Ovary (tissue), 9 donors: ENCODE measurements around the gene NVL. TPM values are rescaled to one million over a fixed set of nuclear protein-coding genes. Genes with fewer than 3 reads are reported as not detected.

ENCODE experiments used
- DNase-seq, 5 donors: peaks; one replicate each; pipeline ENCODE4 v3.0.0-alpha.2; 2019 to 2020
- H3K27ac ChIP-seq, 2 donors: fragments of 200-600 bp; one replicate each; pipeline versions ENCODE4 v1.5.1 to v1.8.0; 2019 to 2022
- H3K27me3 ChIP-seq: fragments of 200-600 bp; one replicate; pipeline ENCODE4 v1.8.0; 2022
- H3K36me3 ChIP-seq: fragments of 200-600 bp; sonication (generic); one replicate; pipeline ENCODE4 v1.5.1; 2019
- H3K4me1 ChIP-seq: one replicate; pipeline ENCODE4 v1.8.1; 2013; ENCODE audit warnings: mild to moderate bottlenecking, moderate library complexity; ENCODE audit not compliant: insufficient read depth
- H3K4me3 ChIP-seq: fragments of 200-600 bp; sonication (generic); one replicate; pipeline ENCODE4 v1.5.1; 2017
- H3K9me3 ChIP-seq, 2 donors: fragments of 200-600 bp in 1 of 2; sonication (generic) in 1 of 2; one replicate each; pipeline versions ENCODE4 v1.5.1 to v1.8.1; 2013 to 2019; ENCODE audit warnings: mild to moderate bottlenecking in 1 of 2, moderate library complexity in 1 of 2
- CTCF ChIP-seq, 3 donors: fragments of 450-650 bp in 2 of 3; fragments of 200-600 bp in 1 of 3; IDR thresholded peaks; one replicate each; pipeline versions ENCODE4 v1.5.1 to v1.8.0; 2016 to 2022; ENCODE audit warnings: antibody characterized with exemption in 3 of 3, mild to moderate bottlenecking in 1 of 3
- EP300 ChIP-seq: sonication (generic); formaldehyde crosslinking; IDR thresholded peaks from one replicate; pipeline ENCODE4 v1.6.1; 2017; ENCODE audit warnings: antibody characterized with exemption
- POLR2A ChIP-seq: fragments of 450-650 bp; IDR thresholded peaks from one replicate; pipeline ENCODE4 v1.6.1; 2017; ENCODE audit warnings: antibody characterized with exemption, mild to moderate bottlenecking, moderate library complexity
- WGBS, 3 donors: extraction: QIAGEN DNeasy Blood & Tissue Kit in 1 of 3; methylation state at CpG; one replicate each; pipeline versions ENCODE4 v1.1.5 to v1.1.7; 2013 to 2017; 5-methylcytosine and 5-hydroxymethylcytosine counted together
- intact Hi-C, 4 donors: fragments of 100-400 bp; cut with DNase I; formaldehyde crosslinking; loops; one replicate each; pipeline versions ENCODE4 v1.11.0 to v1.15.1; 2022 to 2023
- polyA plus RNA-seq, 2 donors: library from polyadenylated mRNA; stranded (reverse); fragments of 200-250 nt in 1 of 2; fragments of 350-450 nt in 1 of 2; fragmentation: Illumina TruSeq in 1 of 2; extraction: RNeasy Lipid Tissue Mini Kit (QIAGEN cat#74804) in 1 of 2; gene quantifications; one replicate each; pipeline ENCODE4 v1.2.3, GENCODE V29; 2013 to 2014
- total RNA-seq, 7 donors: library from RNA; depleted of rRNA in 2 of 7; stranded (reverse); fragments of >200 nt in 2 of 7; fragmentation: NEBNext Ultra II Directional in 3 of 7; extraction: Animal tissue kit (Norgen Biotek cat#: 25700) in 3 of 7; gene quantifications; one replicate each; pipeline versions ENCODE4 v1.1.0 to v1.2.4, GENCODE V29; 2016 to 2023
- donor health status: DM: no; HTN: no; CAD: no; lungs with moderate emphysema.
- donor health status: DM: no; HTN: no; CAD: no.
- donor health status: Bipolar disorder and iron deficiency.
- donor health status: DM: yes; HTN: yes; CAD: no.
- donor health status: DM: no; HTN: no; CAD: no.
- donor health status: DM: yes; HTN: yes; CAD: no.

The NVL gene
- total and polyA plus RNA-seq, 9 donors: 15.4 to 31.9 (median 23.4) TPM

- H3K27ac ChIP-seq: no peak overlapping the region
- no peaks in the 10 kb centered on the region for H3K36me3 ChIP-seq
- H3K4me3 ChIP-seq: no peak overlapping the region
- intact Hi-C loops: no loop called here
- WGBS, 3 donors: 62 to 73% (median 67%) methylated on average over 5 of the region's 5 CpGs
- no peak for TF ChIP-seq POLR2A
- TF ChIP-seq CTCF (IDR thresholded peaks at IDR 0.05): no peak
- no peak for TF ChIP-seq EP300
- H3K4me1 ChIP-seq: no peaks in the 10 kb centered on the region
- no peak for DNase-seq
- H3K27me3 ChIP-seq: no peaks in the 10 kb centered on the region
- H3K9me3 ChIP-seq: no peaks in the 10 kb centered on the region
These were observed 133.0 kb downstream of the NVL start for GRCh38 chr1:224196813-224197600.

- no peak overlapping the region for H3K4me3 ChIP-seq
- no peak for DNase-seq
- H3K36me3 ChIP-seq: no peaks in the 10 kb centered on the region
- H3K27me3 ChIP-seq: no peaks in the 10 kb centered on the region
- no peaks in the 10 kb centered on the region for H3K9me3 ChIP-seq
- intact Hi-C loops: no loop called here
- H3K27ac ChIP-seq: no peak overlapping the region
- TF ChIP-seq POLR2A: no peak
- TF ChIP-seq CTCF (IDR thresholded peaks at IDR 0.05): no peak
- TF ChIP-seq EP300: no peak
- H3K4me1 ChIP-seq: no peaks in the 10 kb centered on the region
- WGBS, 3 donors: 87 to 95% (median 91%) methylated on average over 8 of the region's 8 CpGs
These were observed 136.5 kb downstream of the NVL start for GRCh38 chr1:224193319-224193966.

GRCh38 chr1:224192082-224192788 lies 137.7 kb downstream of the NVL start:
- intact Hi-C loops: no loop called here
- no peaks in the 10 kb centered on the region for H3K9me3 ChIP-seq
- no peak overlapping the region for H3K27ac ChIP-seq
- no peaks in the 10 kb centered on the region for H3K4me1 ChIP-seq
- WGBS, 3 donors: 61 to 70% (median 66%) methylated on average over 5 of the region's 5 CpGs
- H3K4me3 ChIP-seq: no peak overlapping the region
- H3K36me3 ChIP-seq: no peaks in the 10 kb centered on the region
- no peak for TF ChIP-seq POLR2A
- TF ChIP-seq EP300: no peak
- no peak for TF ChIP-seq CTCF (IDR thresholded peaks at IDR 0.05)
- H3K27me3 ChIP-seq: no peaks in the 10 kb centered on the region
- DNase-seq: no peak

- WGBS, 3 donors: 96 to 98% (median 97%) methylated on average over 7 of the region's 7 CpGs
- intact Hi-C loops: no loop called here
- no peak for DNase-seq
- Histone ChIP-seq H3K27ac (no peak overlapping the region), H3K4me3 (no peak overlapping the region), H3K9me3 (no peaks in the 10 kb centered on the region), H3K4me1 (peaks cover 2% of the 10 kb centered on the region), H3K27me3 (no peaks in the 10 kb centered on the region), H3K36me3 (no peaks in the 10 kb centered on the region)
- TF ChIP-seq CTCF (IDR thresholded peaks at IDR 0.05): no peak
These were observed 140.4 kb downstream of the NVL start for GRCh38 chr1:224189561-224189960.
